Thyroid gland (tissue), 4 donors: ENCODE measurements around the gene RAB37.

Experiments
- CTCF ChIP-seq, 6 experiments: fragments of 200-600 bp in 3 of 6; fragments of 450-650 bp in 3 of 6; sonication (generic) in 3 of 6; IDR thresholded peaks; one replicate each; pipeline ENCODE4 v1.5.1; 2016 to 2019; ENCODE audit warnings: antibody characterized with exemption in 6 of 6, mild to moderate bottlenecking in 2 of 6, inconsistent platforms in 1 of 6, moderate library complexity in 1 of 6
- POLR2A ChIP-seq, 2 donors: fragments of 450-650 bp; IDR thresholded peaks; one replicate each; pipeline ENCODE4 v1.6.1; 2017; ENCODE audit warnings: antibody characterized with exemption in 2 of 2, mild to moderate bottlenecking in 2 of 2, moderate library complexity in 1 of 2

- TF ChIP-seq CTCF (IDR thresholded peaks at IDR 0.05) (no peak), POLR2A (IDR thresholded peaks at IDR 0.05) (no peak)
These were observed 3.8 kb downstream of the RAB37 start for GRCh38 chr17:74740641-74741387.
